DND-41 (cell line): ENCODE results near the gene COPA.

Experiments
- CTCF ChIP-seq: IDR thresholded peaks from 2 replicates; pipeline ENCODE4 v1.5.1; 2012; ENCODE audit warnings: borderline replicate concordance, low read length, moderate library complexity, mild to moderate bottlenecking; ENCODE audit not compliant: poor library complexity, severe bottlenecking; ENCODE audit errors: extremely low read depth
- EZH2 ChIP-seq: IDR thresholded peaks from 3 replicates; pipeline ENCODE4 v1.6.1; 2012; ENCODE audit warnings: borderline replicate concordance, low read depth, mild to moderate bottlenecking, moderate library complexity, low read length, inconsistent platforms; ENCODE audit not compliant: severe bottlenecking

- no peak for TF ChIP-seq CTCF
- no peak for TF ChIP-seq EZH2
These were observed 82.4 kb downstream of the COPA start for GRCh38 chr1:160260406-160261382.
